HG03139 (cell line): Measurements from ENCODE around the gene SFXN4.
"Not testable (repeated sequence)": the region's sequence is repeated elsewhere in the genome, so short reads cannot be mapped to it uniquely, and the experiment has no call there.

Experiments used
- ATAC-seq: cut with Tn5 transposase; IDR thresholded peaks from one replicate; pipeline ENCODE4 v1.9.1; 2021; ENCODE audit not compliant: unreplicated experiment

Gene SFXN4

GRCh38 chr10:119190954-119191785 is 25.7 kb upstream of the SFXN4 start:
- no peak for ATAC-seq

GRCh38 chr10:119190353-119190752 is 24.8 kb upstream of the SFXN4 start:
- no peak for ATAC-seq

DNA sequence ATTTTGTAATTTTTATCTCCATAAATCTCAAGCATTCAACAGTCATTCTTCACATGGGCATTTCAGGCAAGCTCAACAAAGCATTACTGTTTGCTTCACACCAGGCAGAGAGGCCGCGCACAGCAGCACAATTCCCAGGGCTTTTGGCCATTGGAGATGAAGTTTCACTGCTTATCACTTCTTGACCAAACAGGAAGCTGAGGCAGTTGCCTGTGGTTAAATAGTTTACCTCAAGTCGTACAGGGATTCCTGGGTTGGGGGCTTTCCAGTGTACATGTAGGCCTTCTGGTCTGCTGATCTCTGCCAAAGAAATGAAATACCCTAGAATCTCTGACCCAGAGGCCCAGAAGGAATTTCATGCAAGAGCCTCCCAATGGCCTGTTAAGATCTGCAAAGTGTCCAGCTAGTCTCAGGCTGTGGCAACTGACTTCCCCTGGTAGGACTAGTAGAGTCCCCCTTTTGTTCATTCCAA is 24.3 kb upstream of the SFXN4 start:
- no peak for ATAC-seq

DNA sequence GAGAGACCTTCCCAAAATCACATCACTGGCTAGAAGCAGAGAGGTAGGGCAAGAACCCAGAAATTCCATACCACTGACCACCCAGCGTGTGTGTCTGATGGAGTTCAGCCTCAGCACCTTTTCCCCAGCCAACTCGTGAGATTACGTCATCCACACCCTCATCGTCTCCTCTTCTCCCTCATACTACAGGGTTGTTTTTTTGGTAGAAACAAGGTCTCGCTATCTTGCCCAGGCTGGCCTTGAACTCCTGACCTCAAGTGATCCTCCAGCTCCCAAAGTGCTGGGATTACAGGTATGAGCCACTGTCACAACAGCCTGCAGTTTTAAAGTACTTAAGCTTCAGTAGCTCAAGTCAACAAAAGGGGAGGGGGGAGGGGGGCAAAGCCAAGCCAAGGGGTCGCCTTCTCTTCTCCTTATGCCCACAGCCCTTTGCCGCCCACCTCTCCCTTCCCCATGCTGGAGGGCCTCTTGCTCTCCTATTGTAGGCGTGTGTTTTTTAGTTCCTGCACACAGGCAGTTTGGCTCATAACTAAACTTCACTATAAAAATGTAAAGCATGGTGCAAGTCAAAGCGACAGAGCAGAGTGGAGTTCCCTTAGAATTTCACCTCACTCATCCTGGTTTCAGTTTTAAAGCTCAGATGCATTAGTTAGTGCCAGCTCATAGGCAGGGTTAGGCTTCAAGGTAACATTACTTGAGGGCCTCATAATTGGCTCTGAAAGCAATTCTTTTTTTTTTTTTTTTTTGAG is 18.3 kb upstream of the SFXN4 start:
- no peak for ATAC-seq

DNA sequence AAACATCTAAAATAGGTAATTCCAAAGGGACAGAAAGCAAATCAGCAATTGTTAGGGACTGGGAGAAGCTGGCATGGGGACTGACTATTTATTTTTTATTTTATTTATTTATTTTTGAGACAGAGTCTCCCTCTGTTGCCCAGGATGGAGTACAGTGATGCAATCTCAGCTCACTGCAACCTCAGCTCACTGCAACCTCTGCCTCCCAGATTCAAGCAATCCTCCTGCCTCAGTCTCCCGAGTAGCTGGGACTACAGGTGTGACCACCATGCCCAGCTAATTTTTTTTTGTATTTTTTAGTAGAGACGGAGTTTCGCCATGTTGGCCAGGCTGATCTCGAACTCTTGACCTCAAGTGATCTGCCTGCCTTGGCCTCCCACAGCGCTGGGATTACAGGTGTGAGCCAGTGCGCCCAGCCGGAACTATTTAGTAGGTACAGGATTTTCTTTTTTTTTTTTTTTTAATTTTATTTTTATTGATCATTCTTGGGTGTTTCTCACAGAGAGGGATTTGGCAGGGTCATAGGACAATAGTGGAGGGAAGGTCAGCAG is 15.4 kb upstream of the SFXN4 start:
- ATAC-seq: not testable (repeated sequence)

DNA sequence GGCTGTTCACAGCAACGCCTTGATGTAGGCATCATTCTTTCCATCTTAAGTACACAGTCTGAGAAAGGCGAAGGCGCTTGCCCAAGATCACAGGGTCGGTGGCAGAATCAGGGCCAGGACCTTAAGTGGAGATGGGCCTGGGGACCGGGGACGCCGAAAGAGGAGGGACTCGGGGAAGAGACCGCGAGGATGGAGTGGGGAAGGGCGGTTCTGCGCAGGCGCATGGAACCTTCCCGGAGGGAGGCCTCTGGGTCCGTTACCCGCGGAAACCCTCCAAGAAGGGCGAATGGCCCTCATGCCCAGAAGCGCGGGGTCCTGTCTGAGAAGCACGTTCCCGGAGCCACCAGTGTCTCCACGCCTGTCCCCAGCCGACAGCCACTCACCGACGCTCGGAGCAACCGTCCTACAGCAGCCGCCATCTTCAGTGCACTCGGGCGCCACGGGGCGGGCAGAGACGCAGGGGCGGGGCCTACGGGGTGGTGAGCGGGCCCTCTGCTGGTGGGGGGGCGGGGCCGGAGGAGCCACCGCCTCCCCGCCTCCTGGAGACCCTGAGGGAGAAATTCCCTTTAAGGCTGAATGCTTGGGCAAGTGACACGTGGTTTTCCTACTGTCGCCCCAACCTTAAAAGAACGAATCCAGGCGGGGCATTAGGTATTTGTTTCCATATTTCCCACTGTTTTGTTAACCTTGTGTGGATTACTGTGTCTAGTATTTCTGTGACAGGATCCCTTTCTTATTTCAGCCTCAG is 13.0 kb upstream of the SFXN4 start, which contains the start of gene PRDX3:
Gene PRDX3, minus strand, starts transcription at position 441 of the 748 bp plus-strand sequence. Its CDS starts 22 bp downstream, at position 419.
- peak; percentile 89 for ATAC-seq

DNA sequence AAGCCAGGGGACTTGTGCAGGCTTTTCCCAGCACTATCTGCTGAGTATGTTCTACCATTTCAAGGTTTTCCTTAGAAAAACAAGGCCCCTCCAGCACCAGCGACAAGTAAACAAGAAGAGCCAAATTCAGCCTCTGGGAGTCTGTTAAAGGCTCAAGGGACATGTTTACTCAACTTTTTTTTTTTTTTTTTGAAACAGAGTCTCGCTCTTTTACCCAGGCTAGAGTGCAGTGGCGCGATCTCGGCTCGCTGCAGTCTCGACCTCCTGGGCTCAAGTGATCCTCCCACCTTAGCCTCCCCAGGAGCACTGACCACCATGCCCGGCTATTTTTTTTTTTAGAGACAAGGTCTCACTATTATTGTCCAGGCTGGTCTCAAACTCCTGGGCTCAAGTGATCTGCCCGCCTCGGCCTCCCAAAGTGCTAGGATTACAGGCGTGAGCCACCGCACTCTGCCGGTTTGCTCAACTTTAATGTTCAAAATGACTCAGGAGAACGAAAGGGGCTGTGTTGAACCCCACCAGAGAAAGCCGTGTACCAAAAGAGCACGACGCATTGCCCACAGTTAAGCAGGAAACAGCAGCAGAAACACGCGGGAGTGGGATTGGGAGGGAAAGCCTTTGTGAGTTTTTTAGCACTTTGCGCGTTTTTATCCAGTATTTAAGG is 12.3 kb upstream of the SFXN4 start:
- ATAC-seq: no peak

DNA sequence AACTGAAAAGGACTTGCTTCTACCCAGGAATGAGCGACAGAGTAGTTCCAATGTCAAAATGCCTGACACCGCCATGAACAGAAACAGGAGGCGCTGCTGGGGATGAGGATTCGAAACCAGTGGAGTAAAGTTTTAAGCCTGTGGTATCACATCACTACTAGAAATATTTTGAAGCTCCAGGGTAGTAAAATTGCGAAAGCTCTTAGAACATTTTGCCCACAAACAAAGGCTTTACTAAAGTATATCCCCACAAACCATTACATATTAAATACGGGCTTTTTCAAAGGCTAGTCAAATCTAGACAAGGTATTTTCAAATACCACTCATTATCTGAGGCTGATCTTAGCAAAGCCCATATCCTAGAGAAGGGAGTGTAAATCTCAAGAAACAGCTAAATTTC is 10.7 kb upstream of the SFXN4 start:
- ATAC-seq: no peak

DNA sequence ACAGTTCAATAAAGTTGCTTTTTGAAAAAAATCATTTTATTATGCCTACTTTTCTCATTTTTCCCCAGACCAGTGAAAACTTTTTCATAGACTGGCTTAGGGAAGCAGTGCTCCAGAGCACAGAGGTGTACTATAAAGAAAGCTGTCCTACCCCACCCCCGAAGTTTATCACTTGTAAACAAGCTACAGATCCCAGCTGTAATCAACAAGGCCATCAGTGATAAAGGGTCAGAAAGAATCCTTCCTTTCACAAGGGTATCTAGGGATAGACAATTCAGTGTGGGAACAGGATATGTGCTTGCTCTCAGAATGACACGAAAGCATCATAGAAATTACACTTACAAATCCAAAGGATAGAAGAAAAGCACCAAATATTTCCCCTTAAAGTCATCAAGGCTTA is 8.6 kb upstream of the SFXN4 start:
- no peak for ATAC-seq

DNA sequence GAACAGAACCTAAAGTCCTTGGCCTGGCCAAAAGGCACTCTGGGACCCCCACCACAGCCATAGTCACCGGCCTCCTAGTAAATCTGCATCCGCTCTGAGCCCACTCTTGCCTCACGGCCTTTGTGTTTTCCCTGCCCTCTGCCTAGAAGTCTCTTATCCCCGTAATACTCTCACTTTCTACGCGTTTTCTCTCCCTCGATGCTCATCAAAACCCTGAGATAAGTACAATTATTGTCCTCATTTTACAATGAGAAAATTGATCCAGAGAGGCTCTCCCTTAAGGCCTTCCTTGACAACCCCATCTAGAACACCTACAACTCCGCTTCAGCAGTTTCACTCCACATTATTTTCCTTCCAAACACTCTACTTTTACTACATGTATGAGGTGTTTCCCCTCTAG is 1.5 kb upstream of the SFXN4 start:
- ATAC-seq: no peak

DNA sequence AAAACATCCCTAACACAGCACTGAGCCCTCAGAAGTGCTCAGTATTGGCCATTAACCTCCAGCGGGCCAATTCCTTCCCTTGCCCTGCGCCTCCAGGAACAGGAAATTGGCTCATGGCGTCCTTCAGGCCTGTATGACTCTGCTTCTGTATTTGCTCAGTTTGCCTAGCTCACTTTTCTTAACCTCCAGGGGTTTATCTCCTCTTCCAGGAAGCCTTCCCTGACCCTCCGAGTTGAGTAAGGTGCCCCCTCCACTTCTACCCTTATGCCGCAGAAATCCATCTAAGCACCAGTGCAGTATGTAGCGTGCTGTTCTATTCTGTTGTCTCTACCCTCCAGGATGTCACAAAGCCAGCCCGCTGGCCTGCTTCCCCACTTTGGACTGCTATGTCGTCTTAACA is 1.1 kb upstream of the SFXN4 start:
- ATAC-seq: no peak

- no peak for ATAC-seq
Observed at GRCh38 chr10:119166118-119166500, 595 bp upstream of the SFXN4 start.

GRCh38 chr10:119162452-119163092 is 2.9 kb downstream of the SFXN4 start:
- ATAC-seq: no peak

DNA sequence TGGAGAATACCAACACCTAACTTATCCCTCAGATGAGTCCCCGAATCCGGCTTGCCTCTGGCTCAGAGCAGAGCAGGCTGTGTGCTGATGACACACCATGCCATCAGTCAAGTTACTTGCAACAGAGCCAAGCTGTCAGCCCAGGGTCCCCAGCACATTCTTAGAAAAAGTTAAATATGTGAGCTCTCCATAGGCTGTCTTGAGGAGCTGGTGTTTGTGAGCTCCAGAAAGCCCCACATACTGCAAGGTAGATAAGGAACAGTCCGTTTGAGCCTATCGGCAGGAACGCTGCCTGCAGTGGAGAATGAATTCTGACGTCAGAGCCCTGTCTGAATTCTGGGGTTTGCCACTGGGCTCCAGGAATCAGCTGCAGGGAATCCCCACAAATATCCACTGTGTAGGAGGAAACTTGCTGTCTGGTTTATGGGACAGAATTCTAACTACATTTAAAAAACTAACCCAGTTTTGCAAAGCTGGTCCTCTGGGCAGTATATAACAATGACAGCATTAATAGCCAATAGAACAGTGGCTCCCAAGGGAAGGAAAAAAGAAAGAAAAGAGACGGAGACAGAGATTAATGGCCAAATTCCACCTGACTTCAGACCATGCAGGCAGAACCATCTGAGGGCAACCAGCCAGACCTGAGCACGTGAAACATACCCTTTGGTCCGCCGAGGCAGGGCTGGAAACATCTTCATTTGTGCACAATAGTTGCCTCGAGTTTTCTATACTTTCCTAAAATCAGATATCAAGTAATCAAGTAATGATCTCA is 3.6 kb downstream of the SFXN4 start:
- ATAC-seq: no peak

GRCh38 chr10:119159332-119159731 is 6.2 kb downstream of the SFXN4 start:
- no peak for ATAC-seq

- ATAC-seq: no peak
Observed at GRCh38 chr10:119153661-119154060, 11.9 kb downstream of the SFXN4 start.

- ATAC-seq: no peak
Observed at GRCh38 chr10:119153041-119153440, 12.5 kb downstream of the SFXN4 start.

DNA sequence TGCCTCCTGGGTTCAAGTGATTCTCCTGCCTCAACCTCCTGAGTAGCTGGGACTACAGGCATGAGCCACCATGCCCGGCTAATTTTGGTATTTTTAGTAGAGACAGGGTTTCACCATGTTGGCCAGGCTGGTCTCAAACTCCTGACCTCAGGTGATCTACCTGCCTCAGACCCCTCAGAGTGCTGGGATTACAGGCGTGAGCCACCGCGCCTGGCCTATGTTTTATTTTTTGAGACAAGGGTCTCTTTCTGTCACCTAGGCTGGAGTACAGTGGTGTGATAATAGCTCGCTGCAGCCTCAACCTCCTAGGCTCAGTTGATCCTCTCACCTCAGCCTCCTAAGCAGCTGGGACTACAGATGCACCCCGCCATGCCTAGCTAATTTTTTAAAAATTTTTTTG is 13.9 kb downstream of the SFXN4 start:
- not testable (repeated sequence) for ATAC-seq

DNA sequence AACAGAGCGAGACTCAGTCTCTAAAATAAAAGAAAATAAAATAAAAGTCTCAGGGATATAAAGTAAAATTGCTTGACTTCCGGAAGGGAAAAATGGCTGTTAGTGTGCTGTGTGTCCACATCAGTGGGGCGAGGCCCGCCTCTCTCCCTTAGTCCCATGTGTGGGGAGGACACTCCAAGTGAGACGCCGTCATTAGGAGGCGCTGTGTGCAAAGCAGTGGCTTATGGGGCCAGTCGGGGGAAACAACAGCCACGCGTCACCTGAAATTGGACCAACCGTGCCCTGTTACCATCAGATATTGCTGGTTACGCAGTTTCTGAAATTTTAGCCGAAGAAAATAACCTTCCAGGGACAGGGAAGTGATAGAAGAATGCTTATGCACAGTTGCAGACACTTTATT is 15.8 kb downstream of the SFXN4 start:
- ATAC-seq: no peak
